A673 (cell line): ENCODE results near the gene SLC17A2.

Source experiments
- EZH2 ChIP-seq: fragments of 200-600 bp; sonication (generic); IDR thresholded peaks from 2 replicates; pipeline ENCODE4 v1.6.1; 2017; ENCODE audit warnings: borderline replicate concordance, low read depth, mild to moderate bottlenecking, mixed read lengths, antibody characterized with exemption, low read length; ENCODE audit not compliant: poor library complexity, severe bottlenecking
- TF ChIP-seq, protein P1 (sequence below): fragments of 300-800, 200-600 bp; sonication (generic); conservative IDR thresholded peaks from 2 replicates; pipeline ENCODE4 v1.5.1; 2017; ENCODE audit warnings: low read depth, mild to moderate bottlenecking, antibody characterized with exemption, low read length, moderate library complexity, mixed read lengths

DNA sequence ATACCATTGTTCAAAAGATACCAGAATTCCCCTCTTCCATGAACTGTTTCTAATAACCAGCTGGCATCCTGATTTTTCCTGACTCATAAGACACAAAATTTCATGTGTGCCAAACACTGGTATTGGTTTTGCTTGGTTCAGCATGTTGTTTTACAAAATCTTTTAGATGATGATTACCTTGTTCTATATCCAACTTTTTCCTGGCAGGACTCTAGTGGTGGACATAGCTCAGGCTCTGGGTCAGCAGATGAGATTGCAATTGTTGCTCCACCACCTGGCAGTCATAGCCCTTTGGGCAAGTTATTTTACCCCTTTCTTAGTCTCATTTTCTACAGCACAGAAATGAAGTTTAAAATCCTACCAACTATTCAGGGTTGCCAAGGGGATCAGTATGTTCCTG, 38.3 kb upstream of the SLC17A2 start:
- TF ChIP-seq, protein P1, sequence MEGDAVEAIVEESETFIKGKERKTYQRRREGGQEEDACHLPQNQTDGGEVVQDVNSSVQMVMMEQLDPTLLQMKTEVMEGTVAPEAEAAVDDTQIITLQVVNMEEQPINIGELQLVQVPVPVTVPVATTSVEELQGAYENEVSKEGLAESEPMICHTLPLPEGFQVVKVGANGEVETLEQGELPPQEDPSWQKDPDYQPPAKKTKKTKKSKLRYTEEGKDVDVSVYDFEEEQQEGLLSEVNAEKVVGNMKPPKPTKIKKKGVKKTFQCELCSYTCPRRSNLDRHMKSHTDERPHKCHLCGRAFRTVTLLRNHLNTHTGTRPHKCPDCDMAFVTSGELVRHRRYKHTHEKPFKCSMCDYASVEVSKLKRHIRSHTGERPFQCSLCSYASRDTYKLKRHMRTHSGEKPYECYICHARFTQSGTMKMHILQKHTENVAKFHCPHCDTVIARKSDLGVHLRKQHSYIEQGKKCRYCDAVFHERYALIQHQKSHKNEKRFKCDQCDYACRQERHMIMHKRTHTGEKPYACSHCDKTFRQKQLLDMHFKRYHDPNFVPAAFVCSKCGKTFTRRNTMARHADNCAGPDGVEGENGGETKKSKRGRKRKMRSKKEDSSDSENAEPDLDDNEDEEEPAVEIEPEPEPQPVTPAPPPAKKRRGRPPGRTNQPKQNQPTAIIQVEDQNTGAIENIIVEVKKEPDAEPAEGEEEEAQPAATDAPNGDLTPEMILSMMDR = no peak
- TF ChIP-seq EZH2 = no peak
